ENCODE data around the gene GRM7. TPM values are rescaled to one million over a fixed set of nuclear protein-coding genes. Genes with fewer than 3 reads are reported as not detected.

The GRM7 gene
- total RNA-seq, 1 experiment from 2014 or later: 0.28 TPM

DNA sequence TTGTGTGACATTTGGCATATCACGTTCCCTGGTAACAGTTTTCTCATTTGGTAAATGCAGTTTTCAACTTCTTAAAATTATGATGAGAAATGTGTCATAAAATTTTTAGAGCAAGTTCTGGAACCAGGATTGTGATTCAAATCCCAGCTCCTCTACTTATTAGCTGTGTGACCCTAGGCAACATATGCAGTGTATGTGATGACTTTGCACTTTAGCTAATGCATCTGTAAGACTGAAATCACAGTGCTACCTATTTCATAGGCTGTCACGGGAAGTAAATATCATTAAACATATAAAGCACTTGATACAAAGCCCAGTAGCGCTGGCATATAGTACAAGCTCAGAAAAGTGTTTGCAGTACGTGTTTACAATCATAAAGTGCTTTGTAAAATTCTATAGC lies 419.4 kb downstream of the GRM7 start:
- TF ChIP-seq, protein P1, sequence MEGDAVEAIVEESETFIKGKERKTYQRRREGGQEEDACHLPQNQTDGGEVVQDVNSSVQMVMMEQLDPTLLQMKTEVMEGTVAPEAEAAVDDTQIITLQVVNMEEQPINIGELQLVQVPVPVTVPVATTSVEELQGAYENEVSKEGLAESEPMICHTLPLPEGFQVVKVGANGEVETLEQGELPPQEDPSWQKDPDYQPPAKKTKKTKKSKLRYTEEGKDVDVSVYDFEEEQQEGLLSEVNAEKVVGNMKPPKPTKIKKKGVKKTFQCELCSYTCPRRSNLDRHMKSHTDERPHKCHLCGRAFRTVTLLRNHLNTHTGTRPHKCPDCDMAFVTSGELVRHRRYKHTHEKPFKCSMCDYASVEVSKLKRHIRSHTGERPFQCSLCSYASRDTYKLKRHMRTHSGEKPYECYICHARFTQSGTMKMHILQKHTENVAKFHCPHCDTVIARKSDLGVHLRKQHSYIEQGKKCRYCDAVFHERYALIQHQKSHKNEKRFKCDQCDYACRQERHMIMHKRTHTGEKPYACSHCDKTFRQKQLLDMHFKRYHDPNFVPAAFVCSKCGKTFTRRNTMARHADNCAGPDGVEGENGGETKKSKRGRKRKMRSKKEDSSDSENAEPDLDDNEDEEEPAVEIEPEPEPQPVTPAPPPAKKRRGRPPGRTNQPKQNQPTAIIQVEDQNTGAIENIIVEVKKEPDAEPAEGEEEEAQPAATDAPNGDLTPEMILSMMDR (conservative IDR thresholded peaks at IDR 0.05): no peak
- Histone ChIP-seq H2BK15ac (ENCODE audit: low read depth, low read length) (no peak overlapping the region), H3K56ac (ENCODE audit: insufficient read length, low read depth, low read length) (no peak overlapping the region), H3K4me1 (ENCODE audit: insufficient read depth, low read length) (no peaks in the 10 kb centered on the region), H2BK12ac (ENCODE audit: insufficient read length, low read depth, low read length) (no peak overlapping the region), H3K23ac (ENCODE audit: insufficient read length, low read depth, low read length) (no peak overlapping the region), H3K14ac (ENCODE audit: insufficient read depth, low read length) (no peak overlapping the region), H3K9ac (ENCODE audit: extremely low read depth, insufficient read length, low read length) (no peak overlapping the region), H4K91ac (ENCODE audit: insufficient read length, low read depth, low read length) (no peak overlapping the region), H3K4me2 (ENCODE audit: insufficient read depth, insufficient read length, low read length) (no peak overlapping the region), H4K8ac (replicated peaks; ENCODE audit: insufficient read length, low read depth, low read length) (no peak overlapping the region), H3K4ac (ENCODE audit: low read depth, low read length) (no peak overlapping the region), H2BK5ac (ENCODE audit: insufficient read length, low read length) (no peak overlapping the region), H4K5ac (ENCODE audit: insufficient read length, low read depth, low read length) (no peak overlapping the region), H3K79me2 (ENCODE audit: insufficient read depth, low read length) (no peaks in the 10 kb centered on the region), H3K9me3 (ENCODE audit: control insufficient read depth, low read depth, low read length) (no peaks in the 10 kb centered on the region), H2AFZ (ENCODE audit: low read length) (no peak overlapping the region), H2BK120ac (ENCODE audit: low read depth, low read length, poor library complexity, severe bottlenecking) (no peak overlapping the region), H3T11ph (ENCODE audit: low read length) (no peak overlapping the region), H2BK20ac (ENCODE audit: low read depth, low read length, poor library complexity, severe bottlenecking) (no peak overlapping the region), H3K79me1 (ENCODE audit: insufficient read depth, low read depth, low read length, poor library complexity, severe bottlenecking) (no peaks in the 10 kb centered on the region), H2AK5ac (ENCODE audit: insufficient read length, low read length) (no peak overlapping the region), H3K27ac (ENCODE audit: insufficient read length, low read depth, low read length) (no peak overlapping the region), H4K20me1 (ENCODE audit: control insufficient read depth, insufficient read depth, insufficient read length) (no peaks in the 10 kb centered on the region), H3K23me2 (ENCODE audit: insufficient read length, low read depth, low read length, poor library complexity, severe bottlenecking) (no peaks in the 10 kb centered on the region), H3K27me3 (ENCODE audit: insufficient read depth, low read length) (no peaks in the 10 kb centered on the region), H3K18ac (ENCODE audit: insufficient read length, low read depth, low read length) (no peak overlapping the region)
- Mint-ChIP-seq H3K36me3 (ENCODE audit: insufficient read depth in 1 of 3, low read depth in 3 of 3) (no peaks in the 10 kb centered on the region), H3K9me3 (no peaks in the 10 kb centered on the region), H3K4me3 (no peak overlapping the region), H3K27me3 (ENCODE audit: low read depth) (no peaks in the 10 kb centered on the region), H3K27ac (no peak overlapping the region), H3K4me1 (no peaks in the 10 kb centered on the region)
- DNase-seq: no peak
- no CpG with 5 or more reads among the region's 4 CpGs for WGBS (ENCODE audit: extremely low coverage, insufficient read length, low lambda C conversion rate)
